ENCODE measurements around the gene CDC42BPA.

GRCh38 chr1:227169343-227169742, 148.9 kb downstream of the CDC42BPA start:
- TF ChIP-seq TAF1 (IDR thresholded peaks at IDR 0.05; ENCODE audit: borderline replicate concordance, insufficient read depth, low read length), result no peak
- TF ChIP-seq POLR2AphosphoS5 (IDR thresholded peaks at IDR 0.05; ENCODE audit: low read depth, low read length), result no peak
- TF ChIP-seq SIN3A (IDR thresholded peaks at IDR 0.05; ENCODE audit: borderline replicate concordance, insufficient read depth, low read length), result no peak
